Measurements from ENCODE around the gene TBC1D10A. TPM values are rescaled to one million over a fixed set of nuclear protein-coding genes. Genes with fewer than 3 reads are reported as not detected.

Gene TBC1D10A
- total and polyA plus RNA-seq, 11 donors: 4.3 to 10.1 (median 7.1) TPM

GRCh38 chr22:30251711-30252110 lies 75.0 kb downstream of the TBC1D10A start:
- Histone ChIP-seq H3K9me3 (no peaks in the 10 kb centered on the region), H3K36me3 (no peaks in the 10 kb centered on the region), H3K27ac (peak overlapping the region in 4 of 12 donors; percentile 19 to 70 (median 55)), H3K4me3 (no peak overlapping the region), H3K4me1 (peaks cover 0 to 59% (median 19%) of the 10 kb centered on the region in 12 donors), H3K27me3 (peaks cover 2 to 33% (median 18%) of the 10 kb centered on the region in 9 donors)
- no peak for ATAC-seq
- peak in 2 of 5 donors; percentile 59 to 75 for DNase-seq
- intact Hi-C loops (cut with DNase I): loop anchor here in 3 of 10 donors (2.0 to 5.0 kb wide), 2 partner anchors 44 to 143 kb away; no protein-coding TSS in a partner anchor
- WGBS, 4 donors: 36 to 64% (median 48%) methylated on average over 10 of the region's 10 CpGs
- no peak for TF ChIP-seq CTCF (IDR thresholded peaks at IDR 0.05)
- no peak for TF ChIP-seq POLR2A (IDR thresholded peaks at IDR 0.05)

GRCh38 chr22:30250661-30251267 lies 76.0 kb downstream of the TBC1D10A start:
- TF ChIP-seq CTCF (IDR thresholded peaks at IDR 0.05) (no peak), POLR2A (IDR thresholded peaks at IDR 0.05) (no peak)
- 71 to 82% (median 74%) methylated on average over 6 to 12 of the region's 12 CpGs for WGBS, 4 donors
- ATAC-seq (no peak), DNase-seq (no peak)
- Histone ChIP-seq H3K27me3 (peaks cover 5 to 41% (median 24%) of the 10 kb centered on the region in 9 donors), H3K4me1 (peaks cover 0 to 58% (median 22%) of the 10 kb centered on the region in 12 donors), H3K27ac (peak overlapping the region in 3 of 12 donors; percentile 19 to 70 (median 65)), H3K9me3 (no peaks in the 10 kb centered on the region), H3K4me3 (no peak overlapping the region), H3K36me3 (no peaks in the 10 kb centered on the region)
- intact Hi-C loops (cut with DNase I): loop anchor here in 3 of 10 donors (5.0 kb wide), 1 partner anchor 43 kb away; no protein-coding TSS in a partner anchor

- WGBS, 4 donors: 83 to 97% (median 91%) methylated on average over 1 to 3 of the region's 3 CpGs
- peak overlapping the region in 2 of 12 donors; percentile 31 to 40 for H3K27ac ChIP-seq
- intact Hi-C loops (cut with DNase I): loop anchor here in 3 of 10 donors (5.0 kb wide), 1 partner anchor 43 kb away; no protein-coding TSS in a partner anchor
- DNase-seq (no peak), ATAC-seq (no peak)
- TF ChIP-seq CTCF (IDR thresholded peaks at IDR 0.05): no peak
- TF ChIP-seq POLR2A (IDR thresholded peaks at IDR 0.05): no peak
- H3K4me1 ChIP-seq: peaks cover 0 to 58% (median 23%) of the 10 kb centered on the region in 12 donors
- H3K9me3 ChIP-seq: no peaks in the 10 kb centered on the region
- no peaks in the 10 kb centered on the region for H3K36me3 ChIP-seq
- no peak overlapping the region for H3K4me3 ChIP-seq
- peaks cover 6 to 47% (median 29%) of the 10 kb centered on the region in 9 donors for H3K27me3 ChIP-seq
These were observed 76.6 kb downstream of the TBC1D10A start for GRCh38 chr22:30250039-30250565.
